ENCODE data around the gene SLC12A6. TPM values are rescaled to one million over a fixed set of nuclear protein-coding genes. Genes with fewer than 3 reads are reported as not detected.

Gene SLC12A6
- polyA plus RNA-seq, 1 donor from 2014 or later, result 7.3 TPM

DNA sequence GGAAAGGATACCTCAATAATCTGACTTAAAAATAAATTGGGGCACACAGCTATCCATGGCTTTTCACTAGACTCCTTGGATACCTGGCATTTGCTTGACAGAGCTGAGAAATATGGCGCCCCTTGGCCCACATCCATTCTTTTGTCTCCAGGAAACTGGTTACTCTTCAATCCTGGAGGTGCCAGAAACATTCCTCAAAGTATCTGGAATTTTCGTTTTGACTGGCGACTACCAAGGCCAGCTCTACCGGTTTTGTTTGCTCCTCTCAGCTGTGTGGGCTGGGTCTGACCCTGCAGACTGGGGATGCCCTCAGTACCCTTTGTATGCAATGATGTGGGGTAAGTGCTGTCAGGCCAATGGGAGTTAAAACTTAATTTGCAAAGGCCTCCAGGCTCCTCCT, 154.6 kb downstream of the SLC12A6 start:
- Histone ChIP-seq H3F3A (ENCODE audit: insufficient read depth, low read length, poor library complexity, severe bottlenecking) (no peaks in the 10 kb centered on the region), H3K36me3 (ENCODE audit: insufficient read depth, low read length) (no peaks in the 10 kb centered on the region), H3K27me3 (ENCODE audit: insufficient read depth, low read depth, low read length) (no peaks in the 10 kb centered on the region), H3K4me3 (ENCODE audit: low read length) (no peak overlapping the region), H3K27ac (ENCODE audit: low read length) (no peak overlapping the region), H3K9me2 (ENCODE audit: insufficient read depth, low read length) (no peaks in the 10 kb centered on the region), H3K9ac (ENCODE audit: low read length) (no peak overlapping the region), H3K79me2 (replicated peaks; ENCODE audit: insufficient read depth, low read length) (peaks cover 19% of the 10 kb centered on the region), H3K4me2 (ENCODE audit: low read length) (no peak overlapping the region), H4K20me1 (ENCODE audit: insufficient read depth) (no peaks in the 10 kb centered on the region), H3K9me3 (ENCODE audit: low read length) (no peaks in the 10 kb centered on the region), H2AFZ (ENCODE audit: low read depth, low read length) (no peak overlapping the region)
- TF ChIP-seq EZH2 (IDR thresholded peaks at IDR 0.05; ENCODE audit: borderline replicate concordance, insufficient read depth, low read length, poor library complexity, severe bottlenecking) (no peak), POLR2AphosphoS5 (IDR thresholded peaks at IDR 0.05) (no peak), RAD21 (conservative IDR thresholded peaks at IDR 0.05) (no peak), EP300 (conservative IDR thresholded peaks at IDR 0.05; ENCODE audit: poor library complexity, severe bottlenecking) (no peak), MXI1 (conservative IDR thresholded peaks at IDR 0.05; ENCODE audit: poor library complexity, severe bottlenecking) (no peak), SMC3 (conservative IDR thresholded peaks at IDR 0.05; ENCODE audit: poor library complexity) (no peak), TAF1 (IDR thresholded peaks at IDR 0.05; ENCODE audit: low read depth) (no peak)
- TF ChIP-seq, protein P1, sequence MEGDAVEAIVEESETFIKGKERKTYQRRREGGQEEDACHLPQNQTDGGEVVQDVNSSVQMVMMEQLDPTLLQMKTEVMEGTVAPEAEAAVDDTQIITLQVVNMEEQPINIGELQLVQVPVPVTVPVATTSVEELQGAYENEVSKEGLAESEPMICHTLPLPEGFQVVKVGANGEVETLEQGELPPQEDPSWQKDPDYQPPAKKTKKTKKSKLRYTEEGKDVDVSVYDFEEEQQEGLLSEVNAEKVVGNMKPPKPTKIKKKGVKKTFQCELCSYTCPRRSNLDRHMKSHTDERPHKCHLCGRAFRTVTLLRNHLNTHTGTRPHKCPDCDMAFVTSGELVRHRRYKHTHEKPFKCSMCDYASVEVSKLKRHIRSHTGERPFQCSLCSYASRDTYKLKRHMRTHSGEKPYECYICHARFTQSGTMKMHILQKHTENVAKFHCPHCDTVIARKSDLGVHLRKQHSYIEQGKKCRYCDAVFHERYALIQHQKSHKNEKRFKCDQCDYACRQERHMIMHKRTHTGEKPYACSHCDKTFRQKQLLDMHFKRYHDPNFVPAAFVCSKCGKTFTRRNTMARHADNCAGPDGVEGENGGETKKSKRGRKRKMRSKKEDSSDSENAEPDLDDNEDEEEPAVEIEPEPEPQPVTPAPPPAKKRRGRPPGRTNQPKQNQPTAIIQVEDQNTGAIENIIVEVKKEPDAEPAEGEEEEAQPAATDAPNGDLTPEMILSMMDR (IDR thresholded peaks at IDR 0.05; ENCODE audit: poor library complexity, severe bottlenecking), result no peak
- TF ChIP-seq, protein P2, sequence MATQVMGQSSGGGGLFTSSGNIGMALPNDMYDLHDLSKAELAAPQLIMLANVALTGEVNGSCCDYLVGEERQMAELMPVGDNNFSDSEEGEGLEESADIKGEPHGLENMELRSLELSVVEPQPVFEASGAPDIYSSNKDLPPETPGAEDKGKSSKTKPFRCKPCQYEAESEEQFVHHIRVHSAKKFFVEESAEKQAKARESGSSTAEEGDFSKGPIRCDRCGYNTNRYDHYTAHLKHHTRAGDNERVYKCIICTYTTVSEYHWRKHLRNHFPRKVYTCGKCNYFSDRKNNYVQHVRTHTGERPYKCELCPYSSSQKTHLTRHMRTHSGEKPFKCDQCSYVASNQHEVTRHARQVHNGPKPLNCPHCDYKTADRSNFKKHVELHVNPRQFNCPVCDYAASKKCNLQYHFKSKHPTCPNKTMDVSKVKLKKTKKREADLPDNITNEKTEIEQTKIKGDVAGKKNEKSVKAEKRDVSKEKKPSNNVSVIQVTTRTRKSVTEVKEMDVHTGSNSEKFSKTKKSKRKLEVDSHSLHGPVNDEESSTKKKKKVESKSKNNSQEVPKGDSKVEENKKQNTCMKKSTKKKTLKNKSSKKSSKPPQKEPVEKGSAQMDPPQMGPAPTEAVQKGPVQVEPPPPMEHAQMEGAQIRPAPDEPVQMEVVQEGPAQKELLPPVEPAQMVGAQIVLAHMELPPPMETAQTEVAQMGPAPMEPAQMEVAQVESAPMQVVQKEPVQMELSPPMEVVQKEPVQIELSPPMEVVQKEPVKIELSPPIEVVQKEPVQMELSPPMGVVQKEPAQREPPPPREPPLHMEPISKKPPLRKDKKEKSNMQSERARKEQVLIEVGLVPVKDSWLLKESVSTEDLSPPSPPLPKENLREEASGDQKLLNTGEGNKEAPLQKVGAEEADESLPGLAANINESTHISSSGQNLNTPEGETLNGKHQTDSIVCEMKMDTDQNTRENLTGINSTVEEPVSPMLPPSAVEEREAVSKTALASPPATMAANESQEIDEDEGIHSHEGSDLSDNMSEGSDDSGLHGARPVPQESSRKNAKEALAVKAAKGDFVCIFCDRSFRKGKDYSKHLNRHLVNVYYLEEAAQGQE (IDR thresholded peaks at IDR 0.05; ENCODE audit: borderline replicate concordance), result no peak

Small RNAs within 50 kb of the gene (small RNA-seq; reads per million reads assigned to genes)
- gene MIR1233-1 (0 reads per million in 3 experiments), gene RF00019 (0 to 1.2 (median 0) reads per million in 3 experiments)

Other genes with a start within 250 kb of the SLC12A6 start
- 65.7 and 69.6 TPM in 2 replicates for gene EMC7, start 235.9 kb downstream of the SLC12A6 start, polyA plus RNA-seq
- 1.2 and 2.4 TPM in 2 replicates for gene PGBD4, start 235.7 kb downstream of the SLC12A6 start, polyA plus RNA-seq
- gene KATNBL1, start 127.7 kb downstream of the SLC12A6 start, polyA plus RNA-seq, result 140 and 158 TPM in 2 replicates
- gene EMC4, start 112.8 kb downstream of the SLC12A6 start, polyA plus RNA-seq, result 238 and 240 TPM in 2 replicates
- gene NOP10, start 5.4 kb upstream of the SLC12A6 start, polyA plus RNA-seq, result 263 and 288 TPM in 2 replicates
- gene NUTM1, start 5.5 kb upstream of the SLC12A6 start, polyA plus RNA-seq, result not detected in 2 replicates
- 76.7 and 93.3 TPM in 2 replicates for gene LPCAT4, start 29.4 kb upstream of the SLC12A6 start, polyA plus RNA-seq
- gene GOLGA8A, start 100.0 kb upstream of the SLC12A6 start, polyA plus RNA-seq, result 214 and 225 TPM in 2 replicates
- gene GOLGA8B, start 245.9 kb upstream of the SLC12A6 start, polyA plus RNA-seq, result 413 and 462 TPM in 2 replicates

Data from neural cell (in vitro differentiated cells).